A549 (cell line): ENCODE data around the gene TP73. TPM values are rescaled to one million over a fixed set of nuclear protein-coding genes. Genes with fewer than 3 reads are reported as not detected.

ENCODE experiments used
- ATAC-seq, 2 experiments: fragments of 200-7000 bp in 1 of 2; fragments of >200 bp in 1 of 2; cut with Nextera tagmentation in 1 of 2; cut with Tn5 transposase in 1 of 2; 3 replicates each; pipeline versions ENCODE4 v1.8.0 to v1.9.1; 2018 to 2020; ENCODE audit warnings: mild to moderate bottlenecking in 1 of 2, moderate library complexity in 1 of 2
- CTCF ChIA-PET: fragments of 300-600 bp; sonication (Branson Sonifier 250); formaldehyde crosslinking; extraction: SDS; loops from one replicate; lab custom pipeline; 2021; ENCODE audit warnings: antibody characterized with exemption, inconsistent platforms; lab: Yijun Ruan, JAX
- POLR2A ChIA-PET: fragments of 350-600 bp; formaldehyde crosslinking; extraction: SDS; loops from one replicate; lab custom pipeline; 2021; ENCODE audit warnings: antibody characterized with exemption, inconsistent platforms; lab: Yijun Ruan, JAX
- DNase-seq, 2 experiments: peaks; one replicate each; pipeline versions ENCODE4 v3.0.0 to v3.0.0-alpha.2; 2011 to 2016; ENCODE audit warnings: low read depth in 1 of 2, low spot score in 1 of 2
- FAIRE-seq: peaks from 2 replicates; lab custom pipeline; 2011; peaks lifted over from hg19 to GRCh38; lab: Jason Lieb, UNC
- H3K27ac ChIP-seq, 2 experiments: fragments of >200 bp; sonication (Bioruptor Twin); formaldehyde crosslinking; 3 replicates each; pipeline ENCODE4 v1.5.1; 2016 to 2017
- H3K4me1 ChIP-seq: fragments of >200 bp; sonication (Bioruptor Twin); formaldehyde crosslinking; 3 replicates; pipeline ENCODE4 v1.6.1; 2016
- H3K4me2 ChIP-seq: fragments of >200 bp; sonication (Bioruptor Twin); formaldehyde crosslinking; 3 replicates; pipeline ENCODE4 v1.6.1; 2016
- H3K4me3 ChIP-seq: fragments of >200 bp; sonication (Bioruptor Twin); formaldehyde crosslinking; 3 replicates; pipeline ENCODE4 v1.5.1; 2016
- H3K9me3 ChIP-seq: fragments of >200 bp; sonication (Bioruptor Twin); formaldehyde crosslinking; 3 replicates; pipeline ENCODE4 v1.6.1; 2016
- ATOH8 ChIP-seq: fragments of 250-450 bp; sonication (Bioruptor Pico); IDR thresholded peaks from 2 replicates; pipeline ENCODE4 v1.5.0; 2020; ENCODE audit warnings: low read depth, mild to moderate bottlenecking, moderate library complexity
- BHLHE40 ChIP-seq: IDR thresholded peaks from 2 replicates; pipeline ENCODE4 v1.6.1; 2012; ENCODE audit warnings: low read depth, low read length, inconsistent platforms
- CBX8 ChIP-seq: fragments of 200-600 bp; sonication (generic); IDR thresholded peaks from 2 replicates; pipeline ENCODE4 v1.6.1; 2016
- CHD4 ChIP-seq: fragments of 200-600 bp; sonication (generic); IDR thresholded peaks from 2 replicates; pipeline ENCODE4 v1.6.1; 2016; ENCODE audit warnings: antibody characterized with exemption, mild to moderate bottlenecking, borderline replicate concordance
- E2F6 ChIP-seq: IDR thresholded peaks from 2 replicates; pipeline ENCODE4 v1.6.1; 2012; ENCODE audit warnings: low read depth, borderline replicate concordance
- EHMT2 ChIP-seq: fragments of 200-600 bp; sonication (generic); IDR thresholded peaks from 2 replicates; pipeline ENCODE4 v1.6.1; 2016; ENCODE audit warnings: antibody characterized with exemption, low read depth, mild to moderate bottlenecking, moderate library complexity
- FOSB ChIP-seq: fragments of 250-450 bp; sonication (Bioruptor Pico); IDR thresholded peaks from 2 replicates; pipeline ENCODE4 v1.5.0; 2020; ENCODE audit warnings: mild to moderate bottlenecking, moderate library complexity
- FOSL2 ChIP-seq, 2 experiments: fragments of 450-650 bp in 1 of 2; fragments of >200 bp in 1 of 2; sonication (Bioruptor Twin) in 1 of 2; formaldehyde crosslinking; IDR thresholded peaks; 2 replicates each; pipeline versions ENCODE4 v1.5.0 to v1.6.1; 2016 to 2020; ENCODE audit warnings: mild to moderate bottlenecking in 1 of 2, moderate library complexity in 1 of 2
- FOXS1 ChIP-seq: fragments of 250-450 bp; sonication (Bioruptor Pico); IDR thresholded peaks from 2 replicates; pipeline ENCODE4 v1.5.0; 2020; ENCODE audit warnings: mild to moderate bottlenecking, moderate library complexity
- HOXB5 ChIP-seq: fragments of 250-450 bp; sonication (Bioruptor Pico); IDR thresholded peaks from 2 replicates; pipeline ENCODE4 v1.5.0; 2020; ENCODE audit warnings: mild to moderate bottlenecking, moderate library complexity
- JUN ChIP-seq, 2 experiments: fragments of >200 bp; sonication (Bioruptor Twin); formaldehyde crosslinking; IDR thresholded peaks; 2 replicates in 1 of 2; 3 replicates in 1 of 2; pipeline ENCODE4 v1.6.1; 2016 to 2017
- KDM1A ChIP-seq: fragments of 200-600 bp; sonication (generic); IDR thresholded peaks from 2 replicates; pipeline ENCODE4 v1.6.1; 2016; ENCODE audit warnings: low read depth, mild to moderate bottlenecking
- KDM5A ChIP-seq: fragments of 200-600 bp; sonication (generic); IDR thresholded peaks from 2 replicates; pipeline ENCODE4 v1.6.1; 2016; ENCODE audit warnings: antibody characterized with exemption, mild to moderate bottlenecking
- MAFK ChIP-seq: fragments of 450-650 bp; IDR thresholded peaks from 2 replicates; pipeline ENCODE4 v1.6.1; 2014; ENCODE audit not compliant: partially characterized antibody
- MAX ChIP-seq: IDR thresholded peaks from 2 replicates; pipeline ENCODE4 v1.6.1; 2012
- NFE2L2 ChIP-seq: fragments of 150-350 bp; conservative IDR thresholded peaks from 2 replicates; pipeline ENCODE4 v1.6.1; 2014; ENCODE audit warnings: low read length
- NPAS2 ChIP-seq: fragments of 250-450 bp; sonication (Bioruptor Pico); IDR thresholded peaks from 2 replicates; pipeline ENCODE4 v1.8.0; 2022; ENCODE audit warnings: mild to moderate bottlenecking, moderate library complexity, borderline replicate concordance
- POLR2A ChIP-seq: IDR thresholded peaks from 2 replicates; pipeline ENCODE4 v1.6.1; 2012; ENCODE audit warnings: mild to moderate bottlenecking, low read length
- RAD21 ChIP-seq, 2 experiments: fragments of >200 bp in 1 of 2; sonication (Bioruptor Twin) in 1 of 2; formaldehyde crosslinking in 1 of 2; IDR thresholded peaks in 1 of 2; conservative IDR thresholded peaks in 1 of 2; 2 replicates in 1 of 2; 3 replicates in 1 of 2; pipeline ENCODE4 v1.6.1; 2012 to 2018; ENCODE audit warnings: inconsistent platforms in 1 of 2
- RARB ChIP-seq: fragments of 250-450 bp; sonication (Bioruptor Pico); IDR thresholded peaks from 2 replicates; pipeline ENCODE4 v1.8.0; 2021; ENCODE audit warnings: mild to moderate bottlenecking, moderate library complexity
- RCOR1 ChIP-seq: fragments of 150-350 bp; IDR thresholded peaks from 2 replicates; pipeline ENCODE4 v1.6.1; 2014; ENCODE audit warnings: antibody characterized with exemption, low read length, low read depth
- REST ChIP-seq: fragments of 200-600 bp; sonication (generic); IDR thresholded peaks from 2 replicates; pipeline ENCODE4 v1.6.1; 2016; ENCODE audit warnings: antibody characterized with exemption, mild to moderate bottlenecking, moderate library complexity
- RFX5 ChIP-seq: fragments of 450-650 bp; IDR thresholded peaks from 2 replicates; pipeline ENCODE4 v1.7.1; 2014; ENCODE audit warnings: antibody characterized with exemption, mild to moderate bottlenecking, moderate library complexity
- SREBF2 ChIP-seq: fragments of 450-650 bp; IDR thresholded peaks from 2 replicates; pipeline ENCODE4 v1.6.1; 2014; ENCODE audit warnings: mild to moderate bottlenecking, moderate library complexity
- USF2 ChIP-seq: fragments of 450-650 bp; IDR thresholded peaks from 2 replicates; pipeline ENCODE4 v1.6.1; 2014; ENCODE audit warnings: antibody characterized with exemption
- ZNF302 ChIP-seq: fragments of 250-450 bp; sonication (Bioruptor Pico); IDR thresholded peaks from 2 replicates; pipeline ENCODE4 v1.9.0; 2021; ENCODE audit warnings: inconsistent platforms, mild to moderate bottlenecking, moderate library complexity
- ZSCAN20 ChIP-seq: fragments of 250-450 bp; sonication (Bioruptor Pico); IDR thresholded peaks from 2 replicates; pipeline ENCODE4 v1.8.0; 2022; ENCODE audit warnings: mild to moderate bottlenecking, moderate library complexity
- WGBS: methylation state at CpG from one replicate; pipeline ENCODE4 v1.1.6; 2017; ENCODE audit errors: missing lambda C conversion rate; 5-methylcytosine and 5-hydroxymethylcytosine counted together
- polyA plus RNA-seq, 4 experiments: library from polyadenylated mRNA; depleted of rRNA in 3 of 4; stranded (reverse); fragments of >200 nt; fragmentation: RNase III in 1 of 4; extraction: RNeasy Plus Mini Kit Qiagen cat#74134 plus additional on column Dnase treatment in 1 of 4; gene quantifications; 2 replicates in 3 of 4; 3 replicates in 1 of 4; pipeline ENCODE4 v1.2.3, GENCODE V29; 2011 to 2017

TP73 gene
- polyA plus RNA-seq, 2 of the 4 experiments (the other 2 are of a cell fraction), result 0.01 to 0.25 TPM

GRCh38 chr1:3773572-3774275, 121.4 kb downstream of the TP73 start:
- no peak for TF ChIP-seq FOSB (CRISPR knock-in tag)
- no peak for TF ChIP-seq BHLHE40
- no peak for TF ChIP-seq MAFK
- TF ChIP-seq POLR2A, result no peak
- no peak for TF ChIP-seq HOXB5 (CRISPR knock-in tag)
- TF ChIP-seq E2F6, result no peak
- TF ChIP-seq RAD21 (conservative IDR thresholded peaks at IDR 0.05 in 1 of 2, IDR thresholded peaks at IDR 0.05 in 1 of 2), result no peak
- Histone ChIP-seq H3K4me1 (peaks cover 17% of the 10 kb centered on the region), H3K4me2 (peak overlapping the region; percentile 91; the same call in 2 of the 3 replicates), H3K9me3 (no peaks in the 10 kb centered on the region), H3K4me3 (no peak overlapping the region), H3K27ac (no peak overlapping the region)
- no peak for DNase-seq
- ChIA-PET CTCF (interaction anchor here (1.0 to 1.2 kb wide), 2 partner anchors 10 to 18 kb away, joined by 3 to 4 read pairs; no protein-coding TSS in a partner anchor), POLR2A (no interaction called here)
- FAIRE-seq, result no peak
- 81% methylated on average over 7 of the region's 16 CpGs for WGBS
- no peak; a peak in 1 of 6 replicates for ATAC-seq

GRCh38 chr1:3774276-3774945, 122.1 kb downstream of the TP73 start:
- peaks cover 17% of the 10 kb centered on the region for H3K4me1 ChIP-seq
- 81% methylated on average over 11 of the region's 19 CpGs for WGBS
- no peak overlapping the region for H3K27ac ChIP-seq
- ATAC-seq (no peak), DNase-seq (no peak), FAIRE-seq (no peak)
- no peak overlapping the region for H3K4me3 ChIP-seq
- no peak for TF ChIP-seq FOSL2 (IDR thresholded peaks at IDR 0.05)
- no peak for TF ChIP-seq FOSL2 (CRISPR knock-in tag; IDR thresholded peaks at IDR 0.05)
- no peak for TF ChIP-seq ATOH8 (CRISPR knock-in tag)
- TF ChIP-seq KDM1A, result no peak
- no peak for TF ChIP-seq ZNF302 (CRISPR knock-in tag)
- TF ChIP-seq ZSCAN20 (CRISPR knock-in tag), result no peak
- TF ChIP-seq RFX5, result no peak
- no peak for TF ChIP-seq NPAS2
- no peak for TF ChIP-seq JUN (IDR thresholded peaks at IDR 0.05)
- TF ChIP-seq CHD4, result no peak
- TF ChIP-seq MAX, result no peak
- ChIA-PET CTCF (interaction anchor here (1.0 to 1.2 kb wide), 2 partner anchors 9 to 18 kb away, joined by 3 to 4 read pairs; no protein-coding TSS in a partner anchor), POLR2A (no interaction called here)
- no peak overlapping the region for H3K4me2 ChIP-seq
- no peaks in the 10 kb centered on the region for H3K9me3 ChIP-seq

- no peak overlapping the region for H3K27ac ChIP-seq
- peaks cover 17% of the 10 kb centered on the region for H3K4me1 ChIP-seq
- no peak for ATAC-seq
- no peaks in the 10 kb centered on the region for H3K9me3 ChIP-seq
- H3K4me2 ChIP-seq, result no peak overlapping the region
- no peak for FAIRE-seq
- 87% methylated on average over 15 of the region's 17 CpGs for WGBS
- CTCF ChIA-PET, result interaction anchor here (1.5 kb wide), 2 partner anchors 15 to 17 kb away, joined by 3 to 5 read pairs; no protein-coding TSS in a partner anchor
- no peak overlapping the region for H3K4me3 ChIP-seq
- no peak for DNase-seq
- POLR2A ChIA-PET, result no interaction called here
- no peak for TF ChIP-seq RCOR1
- TF ChIP-seq SREBF2, result no peak
- TF ChIP-seq NFE2L2, result no peak
- no peak for TF ChIP-seq FOXS1 (CRISPR knock-in tag)
- TF ChIP-seq CBX8, result no peak
- TF ChIP-seq EHMT2, result no peak
- TF ChIP-seq RARB (CRISPR knock-in tag), result no peak
- no peak for TF ChIP-seq USF2
- no peak for TF ChIP-seq KDM5A
- TF ChIP-seq POLR2A, result no peak
- no peak for TF ChIP-seq REST
- TF ChIP-seq MAX, result no peak
These were observed 122.7 kb downstream of the TP73 start for GRCh38 chr1:3774946-3775489.
